Activated CD8-positive, alpha-beta memory T cell treated with anti-CD3 and anti-CD28 coated beads for 1 hour (primary cell): Measurements from ENCODE around the gene GPR146.

Experiments used
- DNase-seq, 2 donors: peaks; one replicate each; pipeline ENCODE4 v3.0.0-alpha.2; 2020; ENCODE audit warnings: low read depth in 1 of 2; ENCODE audit errors: extremely low read depth in 1 of 2

Gene GPR146

DNA sequence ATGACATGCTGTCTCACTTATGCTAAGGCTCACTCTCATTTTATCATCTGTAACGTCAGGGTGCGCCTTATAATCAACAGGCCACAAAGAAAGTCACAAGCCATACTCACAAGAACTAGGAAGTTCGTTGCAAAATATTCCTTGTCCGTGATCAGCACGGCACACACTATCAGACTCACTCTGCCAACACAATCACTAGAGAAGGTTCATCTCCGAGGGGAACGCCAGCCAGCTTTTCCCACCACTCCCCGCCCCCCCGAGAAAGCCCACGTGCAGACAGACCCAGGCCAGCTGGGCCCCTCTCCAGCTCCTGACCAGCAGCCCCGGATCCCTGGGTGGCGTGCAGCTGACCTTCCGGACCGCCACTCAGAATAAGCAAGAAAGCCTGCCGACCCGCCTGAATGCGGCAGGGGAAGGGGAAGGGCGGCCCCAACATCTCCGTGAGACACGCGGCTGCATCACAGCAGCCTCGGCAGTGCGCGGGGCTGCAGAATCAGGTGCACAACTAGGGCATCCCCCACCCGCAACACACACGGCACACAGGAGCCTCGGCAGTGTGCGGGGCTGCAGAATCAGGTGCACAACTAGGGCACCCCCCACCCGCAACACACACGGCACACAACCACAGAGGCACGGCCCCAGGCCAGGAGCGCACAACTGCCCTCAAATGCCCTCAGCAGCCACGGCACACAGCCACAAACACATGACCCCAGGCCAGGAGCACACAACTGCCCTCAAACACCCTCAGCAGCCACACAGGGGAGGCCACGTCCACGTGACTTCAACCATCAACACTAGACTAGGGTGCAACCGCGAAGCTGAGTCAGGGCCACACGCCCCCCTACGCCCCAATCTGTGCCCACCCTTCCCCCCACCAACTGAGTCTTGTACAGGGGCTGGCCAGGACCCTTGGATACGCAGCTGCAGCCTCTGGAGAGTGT is 2.5 kb upstream of the GPR146 start:
- DNase-seq, result no peak

DNA sequence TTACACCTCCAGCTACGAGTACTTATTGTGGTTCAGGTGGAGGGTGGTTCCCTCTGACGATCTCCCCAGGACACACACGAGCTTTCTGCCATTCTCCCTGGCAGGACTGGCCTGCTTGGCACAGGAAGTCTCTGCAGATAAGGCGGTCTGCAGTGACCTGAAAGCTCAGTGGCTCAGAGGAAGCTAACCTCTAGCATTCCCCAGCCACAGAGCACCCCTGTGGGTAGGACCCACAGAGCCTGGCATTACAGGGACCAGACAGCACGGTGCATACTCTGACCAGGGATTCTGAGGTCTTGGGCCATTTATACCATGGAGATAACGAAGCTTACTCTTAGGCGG is 1.9 kb upstream of the GPR146 start:
- no peak for DNase-seq

DNA sequence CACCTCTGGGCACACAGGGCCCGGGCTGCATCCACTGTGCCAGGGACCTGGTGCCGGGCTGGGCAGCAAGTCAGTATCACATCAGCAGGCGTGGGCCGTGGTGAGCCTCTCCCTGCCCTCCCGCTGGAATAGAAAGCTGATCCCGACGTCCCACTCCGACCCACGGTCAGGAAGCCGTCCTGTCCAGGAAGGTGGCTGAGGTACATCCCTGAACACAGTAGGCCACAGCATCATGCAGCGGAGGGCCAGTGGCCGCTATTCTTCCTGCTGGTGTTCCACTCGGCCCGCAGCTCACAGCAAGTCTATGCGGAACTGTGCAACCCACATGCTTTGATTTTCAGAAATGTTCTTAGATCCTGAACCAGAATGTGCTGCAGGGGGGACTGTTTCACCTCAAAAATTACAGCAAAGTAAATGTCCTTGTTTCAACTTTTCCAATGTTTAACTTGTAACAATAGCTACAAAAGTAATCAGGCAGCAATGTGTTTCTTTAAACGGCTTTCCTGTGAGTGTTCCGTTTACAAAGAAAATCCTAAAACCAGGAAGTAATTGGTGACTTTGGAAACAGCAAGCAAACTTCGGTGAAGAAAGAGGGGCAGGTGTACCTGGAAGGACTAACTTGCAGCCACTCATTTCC is 676 bp upstream of the GPR146 start:
- no peak for DNase-seq

DNA sequence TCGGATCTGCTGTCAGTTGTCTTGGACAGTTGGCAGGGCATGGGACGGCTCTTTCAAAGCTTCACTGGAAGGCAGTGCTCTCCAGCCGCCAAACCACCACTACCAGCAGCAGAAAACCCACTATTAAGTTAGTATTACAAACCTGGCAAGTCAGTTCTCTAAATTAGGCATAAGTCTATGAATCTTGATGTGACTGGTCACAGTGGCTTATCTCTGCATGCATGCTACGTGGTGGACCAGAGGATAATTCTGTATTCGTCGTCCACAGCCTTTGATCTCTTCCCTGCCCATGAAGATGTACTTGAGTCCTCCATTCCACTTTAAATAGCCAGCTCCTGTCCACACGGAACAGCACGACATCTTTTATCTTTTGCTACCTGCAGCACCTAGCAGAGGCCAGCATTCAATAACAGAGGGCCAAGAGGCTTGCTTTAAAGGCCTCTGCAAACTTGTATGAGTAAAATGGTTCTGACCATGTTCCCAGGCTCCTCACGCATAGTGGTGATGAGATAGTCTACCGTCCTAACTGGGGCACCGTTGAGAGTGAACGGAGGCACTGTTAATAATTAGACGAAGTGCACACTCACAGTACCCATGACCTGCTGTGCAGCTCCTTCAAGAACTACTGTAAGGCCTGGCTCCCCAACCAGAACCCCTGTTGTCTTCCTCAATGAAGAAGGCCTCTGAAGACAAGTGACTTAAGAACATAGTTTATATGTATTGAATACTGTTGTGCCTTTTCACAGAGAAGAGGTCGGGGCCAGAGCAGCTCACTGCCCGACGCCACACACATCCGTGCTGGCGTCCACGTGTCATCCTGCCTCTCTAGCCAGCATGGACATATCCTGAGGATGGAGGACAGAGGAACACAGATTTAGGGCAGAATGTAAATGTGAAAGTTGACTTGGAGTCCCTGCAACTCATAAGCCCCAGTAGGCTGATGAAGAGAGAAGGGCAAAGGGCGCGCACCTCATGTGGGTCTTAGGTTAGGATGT is 1.0 kb downstream of the GPR146 start:
- no peak for DNase-seq

DNA sequence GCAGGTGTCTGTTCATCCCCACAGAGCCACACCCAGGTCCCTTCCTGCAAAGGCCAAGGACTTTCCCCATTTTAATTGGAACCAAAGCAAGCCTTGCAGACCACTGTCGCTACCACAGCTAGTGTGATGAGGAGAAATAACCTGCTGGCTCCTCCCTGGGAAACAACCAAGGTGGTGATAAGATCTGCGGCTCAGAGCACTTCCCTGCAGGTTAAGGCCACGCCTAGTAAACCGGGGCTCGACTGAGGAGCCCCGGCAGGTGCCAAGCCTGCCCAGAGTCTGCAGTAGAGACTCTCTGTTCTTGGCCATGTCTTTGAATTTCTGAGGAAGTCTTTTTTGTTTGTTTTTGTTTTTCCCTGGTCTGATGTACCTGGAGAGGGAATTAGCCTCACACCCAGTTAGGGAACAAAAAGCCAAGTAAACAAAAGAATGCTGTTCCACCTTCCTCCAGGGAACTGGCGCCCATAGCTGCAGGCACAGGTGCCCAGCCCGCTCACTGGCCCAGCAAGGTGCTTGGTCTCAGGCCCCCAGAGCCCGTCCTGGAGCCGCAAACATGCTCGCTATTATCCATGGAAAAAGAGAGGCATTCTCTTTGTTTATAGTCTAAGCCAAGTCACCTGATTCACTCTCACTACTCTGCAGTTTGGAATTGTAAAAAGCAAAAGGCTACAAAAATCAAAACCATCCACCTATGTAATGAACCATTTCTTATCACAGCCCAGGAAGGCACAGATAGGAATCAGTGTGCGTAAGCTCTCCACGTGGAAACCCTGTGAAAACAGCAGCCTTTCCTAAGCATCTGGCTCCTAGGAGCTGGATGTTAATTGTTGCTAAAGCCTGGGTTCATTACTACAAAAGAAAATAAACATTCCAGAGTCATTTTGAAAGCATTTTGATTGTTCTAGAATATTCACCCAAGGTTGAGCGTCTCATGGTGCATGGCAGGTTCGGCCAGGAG is 2.7 kb downstream of the GPR146 start:
- DNase-seq, result peak in 1 of 2 donors; percentile 17

DNA sequence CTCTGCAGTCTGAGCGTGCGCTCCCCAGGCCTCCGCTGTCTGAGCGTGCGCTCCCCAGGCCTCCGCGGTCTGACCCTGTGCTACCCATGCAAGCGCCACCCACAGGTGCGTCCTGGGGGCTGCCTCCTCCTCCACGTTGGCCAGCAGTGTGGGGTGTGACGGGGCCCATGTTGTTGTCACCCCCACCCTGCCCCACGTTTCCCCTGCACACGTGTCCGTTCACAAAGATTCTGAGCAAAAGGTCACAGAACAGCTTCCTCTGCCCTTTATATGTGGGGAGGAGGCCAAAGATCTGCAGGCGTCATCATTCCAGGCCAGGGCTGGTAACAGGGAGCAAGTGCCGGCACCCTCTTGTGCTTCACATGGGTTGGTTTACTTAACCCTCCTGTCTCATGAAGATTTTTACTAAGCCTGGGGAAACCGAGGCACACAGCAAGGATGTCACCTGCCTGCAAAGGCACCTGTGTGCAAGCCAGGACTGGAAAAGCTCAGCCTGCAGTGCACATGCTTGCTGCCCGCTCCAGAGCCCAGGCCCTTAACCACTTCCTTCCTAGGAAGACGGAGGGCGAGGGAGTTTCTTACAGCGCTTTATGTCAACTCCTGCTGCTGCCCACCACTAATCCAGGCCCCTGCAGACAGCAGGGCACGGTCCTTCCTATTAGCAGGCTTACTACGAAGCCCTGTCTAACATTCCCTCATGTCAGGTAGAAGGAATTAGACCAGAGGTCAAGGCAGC is 4.8 kb downstream of the GPR146 start:
- no peak for DNase-seq

DNA sequence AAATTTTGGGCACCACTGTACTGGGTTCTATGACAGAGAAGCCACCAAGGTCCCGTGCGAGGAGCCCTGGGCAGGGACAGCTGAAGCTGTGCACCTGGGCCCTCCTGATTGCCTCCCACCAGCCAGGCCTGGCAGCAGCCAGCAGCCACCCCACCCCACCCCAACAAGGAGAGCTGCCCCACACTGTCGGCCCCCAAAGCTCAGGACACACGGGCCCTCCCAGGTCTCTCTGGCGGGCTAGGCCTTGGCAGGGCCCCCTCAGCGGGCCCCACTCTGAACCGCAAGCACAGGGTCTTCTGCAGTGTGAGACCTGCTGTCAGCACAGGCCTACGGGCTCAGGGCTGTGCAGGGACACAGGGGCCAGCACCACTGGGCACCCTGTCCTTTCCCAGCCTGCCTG is 5.5 kb downstream of the GPR146 start:
- no peak for DNase-seq

DNA sequence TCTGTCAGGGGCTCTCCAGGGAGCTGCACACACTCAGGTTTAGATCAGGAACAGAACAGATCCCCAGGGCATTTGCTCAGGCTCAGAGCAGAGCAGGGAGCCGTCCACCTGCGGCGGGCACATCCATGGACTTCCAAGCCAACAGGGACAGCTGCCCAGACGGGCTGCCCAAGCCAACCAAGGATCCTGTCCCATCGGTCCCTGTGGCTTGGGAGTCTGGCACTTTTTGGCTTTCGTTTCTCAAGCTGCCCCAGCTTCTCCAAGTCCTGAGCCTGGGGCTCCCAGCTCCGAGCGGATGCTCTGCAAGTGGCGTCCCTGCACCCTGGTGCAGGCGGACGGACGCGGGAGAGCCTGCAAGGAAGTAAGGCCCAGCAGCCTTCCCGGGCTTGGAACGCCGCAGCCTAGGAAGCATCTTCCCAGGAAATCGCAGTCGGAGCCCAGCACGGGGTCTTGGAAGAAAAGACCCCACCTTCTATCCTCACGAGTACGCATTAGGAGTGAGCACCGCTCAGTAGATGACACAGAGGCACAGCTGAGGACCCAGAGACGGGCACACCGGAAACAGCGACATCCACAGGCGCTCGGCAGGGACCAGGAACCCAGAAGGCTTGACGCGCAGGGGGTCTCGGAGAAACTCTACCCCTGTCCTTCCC is 6.0 kb downstream of the GPR146 start:
- DNase-seq, result no peak

DNA sequence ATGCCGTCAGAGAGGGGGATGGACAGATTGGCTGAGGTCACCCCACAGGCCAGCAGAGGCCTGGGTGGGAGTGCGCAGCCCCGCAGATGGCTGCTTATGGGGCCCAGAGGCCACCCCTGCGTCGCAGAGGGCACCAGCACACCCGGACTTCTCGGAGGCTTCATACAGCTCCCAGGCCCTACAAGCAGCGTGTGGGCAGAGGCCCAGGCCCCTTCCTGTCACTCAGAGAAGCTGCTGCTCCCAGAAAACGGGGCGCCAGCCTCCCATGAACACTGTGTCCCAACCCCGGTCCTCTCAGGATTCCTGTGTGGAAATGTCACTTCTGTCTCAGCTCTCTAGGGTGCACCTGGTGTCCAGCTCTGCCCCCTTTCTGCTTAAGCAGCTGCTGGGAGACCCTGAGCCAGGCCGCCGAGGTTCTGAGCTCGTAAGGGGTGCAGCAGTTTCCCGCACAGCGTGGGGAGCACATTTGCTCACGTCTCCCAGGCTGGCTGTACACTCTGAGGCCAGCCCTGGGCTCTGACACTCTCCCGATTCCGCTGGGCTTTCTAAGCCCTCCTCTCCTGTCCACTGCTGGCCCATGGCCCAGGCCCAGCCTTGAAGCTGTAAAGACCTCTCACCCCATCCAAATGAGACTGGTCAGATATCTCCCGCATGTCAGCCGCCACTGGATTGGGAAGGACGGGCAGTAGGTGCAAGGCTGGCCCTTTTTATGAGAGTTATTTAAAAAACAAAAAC is 6.8 kb downstream of the GPR146 start:
- no peak for DNase-seq

DNA sequence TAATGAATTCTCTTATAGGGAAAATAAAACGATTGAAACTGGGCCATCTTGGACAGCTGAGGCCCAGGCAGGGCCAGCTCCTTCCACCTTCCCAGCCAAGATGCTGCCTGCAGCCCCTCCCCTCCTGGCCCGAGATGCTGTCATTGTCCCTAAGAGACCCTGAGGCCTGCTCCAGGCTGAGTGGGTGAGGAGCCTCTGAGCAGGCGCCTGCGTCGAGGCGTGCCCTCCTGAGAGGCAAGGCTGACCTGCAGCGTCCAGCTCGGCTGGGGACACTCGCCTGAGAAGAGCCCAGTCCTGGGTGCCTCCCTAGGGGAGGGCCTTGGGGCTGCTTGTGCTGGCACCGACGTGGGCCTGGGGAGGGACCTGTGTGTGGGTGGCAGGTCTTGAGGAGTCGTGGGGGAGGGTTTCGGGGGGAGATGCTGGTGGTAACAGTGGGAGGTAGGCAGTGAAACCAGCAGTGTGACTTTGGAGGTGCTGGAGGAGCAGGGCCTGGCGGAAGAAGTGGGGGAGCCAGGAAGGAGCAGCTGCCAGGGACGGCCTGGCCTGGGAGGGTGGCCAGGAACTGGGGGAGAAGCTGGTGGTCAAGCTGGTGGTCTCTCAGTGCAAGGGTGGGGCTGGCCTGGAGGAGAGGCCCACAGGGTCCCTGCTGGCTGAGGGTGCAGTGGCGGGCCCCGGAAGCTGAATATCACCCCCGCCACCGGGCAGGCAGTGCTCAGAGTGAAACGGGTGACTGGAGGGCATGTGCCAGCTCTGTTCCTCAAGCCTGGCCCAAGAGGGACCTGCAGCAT is 7.9 kb downstream of the GPR146 start:
- no peak for DNase-seq

DNA sequence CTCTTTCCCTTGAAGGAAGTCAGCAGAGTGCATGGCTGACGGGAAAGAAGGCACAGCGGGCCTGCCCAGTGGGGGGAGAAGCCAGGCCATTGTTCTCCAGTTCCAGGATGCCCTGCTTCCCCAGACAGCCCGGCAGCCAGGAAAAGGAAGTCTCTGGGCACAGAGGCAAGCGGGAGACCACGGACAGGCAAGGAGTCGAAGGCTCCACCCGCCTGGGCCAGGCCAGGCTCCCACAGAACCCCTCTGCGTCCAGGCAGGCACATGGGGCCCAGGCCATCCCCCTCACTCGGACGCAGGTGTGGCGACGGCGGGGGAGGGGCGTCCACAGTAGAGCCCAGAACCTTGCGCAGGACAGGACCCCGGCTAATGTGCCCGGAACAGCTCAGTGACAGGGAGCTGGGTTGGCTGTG is 8.7 kb downstream of the GPR146 start:
- no peak for DNase-seq

DNA sequence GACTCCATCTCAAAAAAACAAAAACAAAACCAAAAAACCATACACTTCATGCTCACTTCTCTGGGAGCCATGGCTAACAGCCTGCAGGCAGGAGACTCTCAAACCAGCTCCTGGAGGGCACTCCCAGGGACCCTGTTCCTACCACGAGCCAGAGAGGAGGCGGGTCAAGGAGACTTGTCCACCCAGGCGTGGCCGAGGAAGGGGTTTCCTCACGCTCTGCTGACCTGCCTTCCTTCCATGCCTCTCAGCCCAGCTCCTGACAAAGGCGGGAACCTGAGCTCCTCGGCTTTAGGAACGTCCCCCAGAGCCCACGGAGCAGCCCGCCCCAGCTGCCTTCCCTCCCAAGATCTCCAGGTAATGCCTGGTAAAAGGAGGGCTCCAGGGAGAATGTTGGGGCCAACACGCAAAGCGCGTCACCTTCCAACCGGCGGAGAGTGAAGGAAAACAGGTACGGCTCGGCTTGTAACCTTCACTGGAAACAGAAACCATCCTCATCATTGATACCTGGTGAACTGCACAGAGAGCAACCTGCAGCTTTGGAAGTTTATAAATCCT is 9.5 kb downstream of the GPR146 start:
- DNase-seq, result no peak

DNA sequence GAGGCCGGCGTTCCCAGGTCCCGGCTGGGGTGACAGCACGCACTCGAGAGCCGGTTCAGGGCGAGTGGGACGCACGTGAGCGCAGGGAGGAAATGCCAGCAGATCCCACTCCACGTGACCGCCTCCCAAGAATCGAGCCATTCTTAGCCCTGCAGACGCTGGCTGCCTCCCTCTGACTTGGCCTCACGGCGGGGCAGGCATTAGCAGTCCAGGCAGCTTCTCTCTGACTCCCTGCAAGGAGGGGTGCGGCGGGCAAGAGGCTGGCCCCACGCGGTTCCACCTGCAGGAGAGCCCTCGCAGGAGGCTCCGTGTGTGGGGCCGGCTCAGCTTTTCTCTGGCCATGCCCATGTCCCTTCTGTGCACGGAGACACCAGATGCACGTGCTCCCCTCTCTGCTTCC is 10.1 kb downstream of the GPR146 start:
- no peak for DNase-seq

DNA sequence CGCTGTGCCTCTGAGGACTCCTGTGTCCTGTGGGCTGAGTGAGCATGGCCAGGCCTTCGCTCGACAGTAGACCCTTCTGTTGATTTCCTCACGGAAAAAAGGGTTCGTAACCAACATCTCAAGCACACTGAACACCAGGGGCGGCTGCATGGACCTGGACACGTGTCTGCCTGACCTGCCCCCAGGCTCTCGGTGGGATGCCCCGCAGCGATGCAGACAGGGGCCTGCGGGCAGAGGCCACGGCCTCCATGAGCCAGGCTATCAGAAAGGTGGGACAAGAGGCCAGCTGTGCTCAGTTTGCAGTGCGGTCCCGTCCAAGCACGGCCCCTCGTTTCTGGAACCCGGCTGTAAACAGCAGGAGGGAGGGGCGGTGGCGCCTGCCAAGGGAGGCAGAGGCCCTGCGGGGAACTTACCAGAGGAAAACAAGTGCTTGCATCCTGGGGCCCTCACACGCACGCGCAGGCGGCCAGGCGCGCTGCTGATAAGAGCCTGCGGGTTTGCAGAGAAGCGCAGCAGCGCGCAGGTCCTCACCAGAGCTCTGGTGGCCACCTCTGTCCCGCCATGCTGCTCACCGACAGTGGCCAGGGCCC is 10.6 kb downstream of the GPR146 start:
- DNase-seq, result peak in 1 of 2 donors; percentile 13

DNA sequence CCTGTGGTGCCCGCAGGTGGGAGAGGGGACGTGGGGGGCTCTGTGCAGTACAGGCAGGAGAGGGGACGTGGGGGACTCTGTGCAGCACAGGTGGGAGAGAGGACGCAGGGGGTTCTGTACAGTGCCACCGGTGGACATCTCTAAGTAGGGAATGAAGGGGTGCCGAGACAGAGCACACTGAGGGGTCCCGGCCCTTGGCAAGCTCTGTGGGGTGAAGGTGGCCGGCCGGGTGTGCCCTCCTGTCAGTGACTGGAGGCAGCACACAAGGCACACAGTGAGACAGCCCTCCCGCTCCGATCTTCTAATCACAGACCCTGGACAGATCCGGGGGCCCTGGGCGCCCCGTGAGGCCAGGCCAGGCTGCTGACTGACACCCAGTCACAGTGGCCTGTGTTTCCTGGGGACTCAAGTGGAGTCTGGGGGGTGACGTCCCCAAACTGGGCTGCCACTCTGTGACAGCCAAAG is 11.2 kb downstream of the GPR146 start:
- no peak for DNase-seq

DNA sequence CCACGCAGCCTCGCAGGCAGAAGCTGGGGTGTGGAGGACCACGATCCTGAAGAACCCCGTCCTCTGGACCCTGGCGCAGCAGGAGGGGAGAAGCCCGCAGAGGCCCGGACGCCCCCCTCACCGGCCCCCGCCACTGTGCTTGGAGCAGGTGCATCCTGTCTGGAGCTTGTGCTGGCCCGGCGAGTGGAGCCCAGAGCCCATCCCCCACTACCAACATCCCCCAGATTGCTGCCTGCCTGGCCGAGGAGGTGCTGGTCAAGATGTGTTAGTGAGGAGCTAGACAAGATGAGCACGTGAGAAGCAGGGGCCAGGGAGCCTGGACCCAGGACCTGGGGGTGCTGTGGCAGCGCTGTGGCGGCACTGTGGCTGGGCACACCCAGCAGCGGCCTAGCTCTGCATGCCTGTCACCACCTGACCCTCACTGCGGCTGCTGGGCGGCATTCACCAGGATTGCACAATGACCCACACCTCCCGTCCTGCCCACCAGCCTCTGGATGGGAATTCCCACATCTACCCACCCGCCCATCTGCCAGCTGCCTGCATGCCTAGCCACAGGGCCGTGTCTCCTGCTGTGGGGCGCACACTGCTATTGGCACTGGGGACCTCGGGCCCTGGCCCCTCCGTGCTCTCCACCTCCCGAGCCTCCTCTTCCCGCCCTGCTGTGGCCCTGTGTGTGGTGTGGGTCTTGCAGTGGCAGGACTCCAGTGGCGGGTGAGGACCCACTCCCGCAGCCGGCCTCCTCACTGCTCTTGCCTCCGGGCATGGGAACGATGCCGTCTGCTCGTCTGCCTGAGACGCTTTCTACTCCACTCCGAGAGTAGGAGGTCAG is 11.8 kb downstream of the GPR146 start:
- no peak for DNase-seq
